GM18951 (cell line): ENCODE measurements around the gene MTCL3.

Experiments used
- POLR2A ChIP-seq: IDR thresholded peaks from 4 replicates; pipeline ENCODE4 v1.6.1; 2011; ENCODE audit warnings: mild to moderate bottlenecking; ENCODE audit not compliant: insufficient read length, insufficient read depth; ENCODE audit errors: extremely low read depth
- in situ Hi-C: fragments of 300-500 bp; cut with MboI; formaldehyde crosslinking; loops from one replicate; pipeline ENCODE4 v1.12.0; 2022; ENCODE audit warnings: low sequenced_read_pairs, mixed read lengths, inconsistent platforms; ENCODE audit not compliant: unreplicated experiment

MTCL3 gene

DNA sequence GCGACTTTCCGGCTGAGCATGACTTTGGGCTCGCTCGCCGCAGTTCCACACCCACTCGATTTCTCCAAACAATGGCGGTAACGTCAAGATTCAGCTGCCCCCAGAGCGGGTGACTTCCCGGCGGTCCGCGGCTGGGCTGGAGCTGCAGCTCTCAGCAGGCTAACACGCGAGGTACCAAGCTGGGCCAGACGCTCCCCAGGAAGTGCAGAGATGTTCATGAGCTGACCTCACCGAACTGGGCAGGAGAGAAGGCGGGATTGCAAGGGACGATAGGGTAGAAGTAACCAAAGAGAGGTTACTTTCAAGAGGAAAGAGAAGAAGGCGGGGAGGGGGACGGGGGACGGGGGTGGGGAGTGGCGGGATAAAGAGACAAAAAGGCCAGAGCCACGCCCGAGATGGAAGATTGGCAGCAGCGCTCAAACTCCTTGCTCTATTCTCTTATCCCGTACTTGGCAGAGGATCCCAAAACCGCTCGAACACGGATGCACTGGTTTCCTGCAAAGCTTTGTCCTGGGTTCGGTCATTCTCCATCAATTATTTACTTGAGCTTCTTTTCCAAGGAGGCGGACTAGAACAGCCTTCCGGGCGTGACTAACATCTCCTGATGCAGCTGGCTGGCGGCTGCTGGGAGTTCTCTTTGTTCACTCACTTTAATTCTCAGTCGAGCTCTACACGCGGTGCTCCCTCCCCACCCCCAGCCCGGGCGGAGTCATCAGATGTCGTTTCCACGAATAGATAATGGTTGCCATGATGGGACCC is at the start of gene MTCL3:
Gene MTCL3 (minus strand): TSS at position 626 of the 759 bp plus-strand sequence.
- in situ Hi-C loops: no loop called here
- no peak for TF ChIP-seq POLR2A

- no peak for TF ChIP-seq POLR2A
- in situ Hi-C loops: no loop called here
Measured at GRCh38 chr6:127567476-127567875, 48.3 kb upstream of the MTCL3 start.

DNA sequence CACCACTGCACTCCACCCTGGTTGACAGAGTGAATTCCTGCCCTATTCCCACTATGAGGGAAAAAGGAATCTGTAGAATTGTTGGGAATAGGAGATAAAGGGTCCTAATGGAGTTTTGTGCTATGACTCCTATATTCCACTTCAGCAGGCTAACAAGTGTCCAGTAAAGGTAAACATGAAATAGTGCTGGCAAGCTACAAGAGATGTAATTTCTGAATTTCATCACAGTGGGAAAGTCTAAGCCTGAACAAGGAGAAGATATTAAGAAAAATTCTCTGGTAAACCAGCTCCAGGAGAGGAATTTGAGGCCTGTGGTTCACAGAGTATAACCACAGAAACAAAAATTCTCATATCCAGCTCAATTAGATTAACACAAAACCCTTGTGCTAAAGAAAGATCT is 47.5 kb upstream of the MTCL3 start:
- no peak for TF ChIP-seq POLR2A
- in situ Hi-C loops: no loop called here

DNA sequence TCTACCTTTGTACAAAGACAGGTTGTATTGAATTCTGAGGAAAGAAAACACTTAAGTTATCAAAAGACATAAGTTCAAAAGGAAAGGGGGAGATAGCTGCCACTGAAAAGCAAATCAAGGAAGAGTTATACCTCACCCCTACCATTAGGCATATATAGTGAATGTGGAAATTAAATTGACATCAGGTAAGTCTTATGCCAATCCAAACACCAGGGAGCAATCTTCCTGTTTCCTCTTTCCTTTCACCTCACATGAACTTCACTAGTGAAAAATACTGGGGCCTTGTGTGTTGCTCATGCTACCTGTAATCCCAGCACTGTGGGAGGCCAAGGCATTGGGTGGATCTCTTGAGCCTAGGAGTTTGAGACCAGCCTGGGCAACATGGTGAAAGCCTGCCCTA is 47.0 kb upstream of the MTCL3 start:
- TF ChIP-seq POLR2A: no peak
- in situ Hi-C loops: no loop called here

DNA sequence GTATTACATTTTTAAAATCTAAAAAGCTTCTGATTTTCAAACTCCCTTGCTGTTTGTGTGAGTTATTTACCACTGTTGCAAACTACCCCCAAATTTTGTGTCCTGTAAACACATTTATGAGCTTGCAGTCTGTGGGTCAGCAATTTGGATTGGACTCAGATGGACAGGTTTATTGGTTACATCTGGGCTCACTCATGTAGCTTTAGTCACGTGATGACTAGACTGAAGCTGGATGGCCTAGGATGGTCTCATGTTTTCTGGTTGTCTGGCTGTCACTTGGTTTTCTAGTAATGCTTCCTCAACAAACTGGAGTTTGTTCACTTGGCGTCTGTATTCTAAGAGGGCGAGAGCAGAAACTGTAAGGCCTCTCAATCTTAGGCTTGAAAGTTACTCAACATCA is 45.6 kb upstream of the MTCL3 start:
- in situ Hi-C loops: no loop called here
- no peak for TF ChIP-seq POLR2A

DNA sequence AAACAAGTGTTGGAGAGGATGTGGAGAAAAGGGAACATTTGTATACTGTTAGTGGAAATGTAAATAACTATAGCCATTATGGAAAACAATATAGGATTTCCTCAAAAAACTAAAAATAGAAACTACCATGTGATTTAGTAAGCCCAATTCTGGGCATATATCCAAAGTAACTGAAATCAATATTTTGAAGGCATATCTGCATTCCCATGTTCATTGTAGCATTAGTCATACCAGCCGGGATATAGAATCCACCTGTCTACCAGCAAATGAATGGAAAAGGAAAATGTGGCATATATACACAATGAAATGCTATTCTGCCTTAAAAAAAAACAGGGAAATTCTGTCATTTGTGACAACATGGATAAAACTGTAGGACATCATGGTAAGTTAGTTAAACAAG is 42.5 kb upstream of the MTCL3 start:
- no peak for TF ChIP-seq POLR2A
- in situ Hi-C loops: no loop called here

DNA sequence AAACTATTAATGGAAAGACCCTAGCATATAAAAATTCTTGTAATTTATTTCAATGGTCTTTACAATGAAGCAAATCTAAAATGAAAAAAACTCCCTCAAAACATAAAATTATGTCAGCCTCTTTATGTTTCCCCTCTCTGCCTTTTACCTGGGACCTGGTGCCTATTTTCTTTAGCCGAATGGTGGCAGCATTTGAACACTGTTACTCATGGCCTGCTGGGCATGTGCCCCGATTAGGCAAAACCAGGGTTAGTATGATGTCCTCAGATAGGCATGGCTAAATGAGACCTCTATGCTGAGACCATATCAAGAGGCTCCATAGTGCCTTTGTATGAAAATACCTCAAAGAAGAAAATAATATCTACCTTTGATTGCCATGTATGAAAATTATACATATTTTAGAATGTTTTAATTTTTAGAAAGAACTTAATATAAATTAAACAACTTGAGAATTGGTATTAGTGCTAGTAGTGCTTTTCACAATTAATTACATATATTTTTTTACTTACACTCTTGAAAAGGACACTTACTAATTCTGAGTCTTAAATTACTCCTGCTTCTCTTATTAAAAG is 35.4 kb upstream of the MTCL3 start:
- no peak for TF ChIP-seq POLR2A
- in situ Hi-C loops: no loop called here

DNA sequence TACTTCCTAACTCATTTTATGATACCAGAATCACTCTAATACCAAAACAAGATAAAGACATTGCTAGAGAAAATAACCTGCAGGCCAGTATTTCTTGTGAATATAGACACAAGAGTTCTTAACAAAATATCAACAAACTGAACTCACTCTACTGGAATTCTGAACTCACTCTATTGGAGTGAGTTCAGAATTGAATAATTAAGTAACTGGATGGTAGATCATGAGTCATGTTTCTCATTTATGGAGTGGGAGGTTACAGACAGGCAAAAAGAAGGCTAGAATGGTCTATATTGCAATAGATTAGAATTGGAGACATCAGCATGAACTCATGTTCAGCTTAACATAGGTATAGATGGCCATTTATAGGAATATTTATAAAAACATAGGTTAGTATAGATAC is 31.3 kb upstream of the MTCL3 start:
- in situ Hi-C loops: no loop called here
- no peak for TF ChIP-seq POLR2A

- in situ Hi-C loops: no loop called here
- TF ChIP-seq POLR2A: no peak
Measured at GRCh38 chr6:127547904-127548649, 28.9 kb upstream of the MTCL3 start.

GRCh38 chr6:127547215-127547614 is 28.1 kb upstream of the MTCL3 start:
- no peak for TF ChIP-seq POLR2A
- in situ Hi-C loops: no loop called here

DNA sequence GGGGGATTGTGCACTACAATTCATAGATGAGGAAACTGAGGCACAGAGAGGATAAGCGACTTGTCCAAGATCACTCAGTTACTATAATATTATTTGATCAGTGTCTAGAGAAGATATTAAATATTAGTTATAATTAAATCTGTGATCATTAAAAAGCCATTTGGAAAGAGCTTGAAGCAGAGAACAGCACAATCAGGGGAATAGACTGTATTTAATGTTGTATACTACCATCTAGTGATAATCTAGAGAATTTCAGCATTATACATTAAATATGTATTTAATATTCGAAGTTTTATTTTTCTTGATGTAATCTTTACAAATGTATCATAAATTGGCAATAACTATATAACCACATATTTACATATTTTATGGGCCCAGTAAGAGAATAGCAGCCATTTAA is 20.1 kb upstream of the MTCL3 start:
- in situ Hi-C loops: loop anchor here (10.0 kb wide), 1 partner anchor 74 kb away; no protein-coding TSS in a partner anchor
- no peak for TF ChIP-seq POLR2A

- in situ Hi-C loops: loop anchor here (10.0 kb wide), 1 partner anchor 74 kb away; no protein-coding TSS in a partner anchor
- TF ChIP-seq POLR2A: no peak
Measured at GRCh38 chr6:127538750-127539264, 19.7 kb upstream of the MTCL3 start.

- in situ Hi-C loops: loop anchor here (10.0 kb wide), 1 partner anchor 69 kb away; no protein-coding TSS in a partner anchor
- no peak for TF ChIP-seq POLR2A
Measured at GRCh38 chr6:127533736-127534135, 14.6 kb upstream of the MTCL3 start.
